ENCODE measurements around the gene ST7L.

DNA sequence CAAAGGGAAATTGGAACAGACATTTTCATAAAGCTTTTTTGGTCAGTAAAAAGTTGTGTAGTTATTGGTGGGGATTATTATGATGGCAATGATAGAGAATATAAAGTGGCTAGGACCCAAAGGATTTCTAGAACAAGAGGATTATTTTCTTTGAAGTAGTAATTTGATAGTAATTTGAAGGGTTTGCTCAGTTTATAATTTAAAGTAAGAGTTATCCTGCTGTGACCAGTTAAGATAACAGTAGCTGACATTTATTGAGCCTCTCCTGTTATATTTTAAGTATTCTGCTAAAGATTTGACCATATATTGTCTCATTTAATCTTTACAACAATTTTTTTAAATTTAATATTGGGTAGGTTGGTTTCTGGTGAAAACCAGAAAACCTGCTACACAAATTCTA is 15.4 kb upstream of the ST7L start:
- TF ChIP-seq, protein P1, sequence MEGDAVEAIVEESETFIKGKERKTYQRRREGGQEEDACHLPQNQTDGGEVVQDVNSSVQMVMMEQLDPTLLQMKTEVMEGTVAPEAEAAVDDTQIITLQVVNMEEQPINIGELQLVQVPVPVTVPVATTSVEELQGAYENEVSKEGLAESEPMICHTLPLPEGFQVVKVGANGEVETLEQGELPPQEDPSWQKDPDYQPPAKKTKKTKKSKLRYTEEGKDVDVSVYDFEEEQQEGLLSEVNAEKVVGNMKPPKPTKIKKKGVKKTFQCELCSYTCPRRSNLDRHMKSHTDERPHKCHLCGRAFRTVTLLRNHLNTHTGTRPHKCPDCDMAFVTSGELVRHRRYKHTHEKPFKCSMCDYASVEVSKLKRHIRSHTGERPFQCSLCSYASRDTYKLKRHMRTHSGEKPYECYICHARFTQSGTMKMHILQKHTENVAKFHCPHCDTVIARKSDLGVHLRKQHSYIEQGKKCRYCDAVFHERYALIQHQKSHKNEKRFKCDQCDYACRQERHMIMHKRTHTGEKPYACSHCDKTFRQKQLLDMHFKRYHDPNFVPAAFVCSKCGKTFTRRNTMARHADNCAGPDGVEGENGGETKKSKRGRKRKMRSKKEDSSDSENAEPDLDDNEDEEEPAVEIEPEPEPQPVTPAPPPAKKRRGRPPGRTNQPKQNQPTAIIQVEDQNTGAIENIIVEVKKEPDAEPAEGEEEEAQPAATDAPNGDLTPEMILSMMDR (IDR thresholded peaks at IDR 0.05; ENCODE audit: insufficient read depth, low read depth, low read length) = no peak
- TF ChIP-seq EZH2 (IDR thresholded peaks at IDR 0.05; ENCODE audit: insufficient read depth, low read length) = no peak

Data from astrocyte (in vitro differentiated cells and primary cell).